ENCODE results near the gene STX12. TPM values are rescaled to one million over a fixed set of nuclear protein-coding genes. Genes with fewer than 3 reads are reported as not detected.
"Not testable (repeated sequence)": the region's sequence is repeated elsewhere in the genome, so short reads cannot be mapped to it uniquely, and the experiment has no call there.

The STX12 gene
- polyA plus RNA-seq, 3 donors, result 37.2 to 52.7 (median 43.4) TPM

DNA sequence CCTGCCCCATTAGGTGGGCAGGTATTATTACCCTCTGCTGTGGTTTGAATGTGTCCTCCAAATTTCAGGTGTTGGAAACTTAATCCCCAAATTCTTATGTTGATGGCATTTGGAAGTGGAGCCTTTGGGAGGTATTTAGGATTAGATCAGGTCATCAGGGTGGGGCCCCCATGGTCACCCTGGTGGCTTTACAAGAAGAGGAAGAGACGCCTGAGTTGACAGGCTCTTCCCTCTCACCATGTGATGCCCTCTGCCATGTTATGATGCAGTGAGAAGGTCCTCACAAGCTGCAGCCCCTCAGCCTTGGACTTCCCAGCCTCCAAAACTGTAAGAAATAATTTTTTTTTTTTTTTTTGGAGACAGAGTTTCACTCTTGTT, 90.5 kb downstream of the STX12 start:
- no peak for DNase-seq

DNA sequence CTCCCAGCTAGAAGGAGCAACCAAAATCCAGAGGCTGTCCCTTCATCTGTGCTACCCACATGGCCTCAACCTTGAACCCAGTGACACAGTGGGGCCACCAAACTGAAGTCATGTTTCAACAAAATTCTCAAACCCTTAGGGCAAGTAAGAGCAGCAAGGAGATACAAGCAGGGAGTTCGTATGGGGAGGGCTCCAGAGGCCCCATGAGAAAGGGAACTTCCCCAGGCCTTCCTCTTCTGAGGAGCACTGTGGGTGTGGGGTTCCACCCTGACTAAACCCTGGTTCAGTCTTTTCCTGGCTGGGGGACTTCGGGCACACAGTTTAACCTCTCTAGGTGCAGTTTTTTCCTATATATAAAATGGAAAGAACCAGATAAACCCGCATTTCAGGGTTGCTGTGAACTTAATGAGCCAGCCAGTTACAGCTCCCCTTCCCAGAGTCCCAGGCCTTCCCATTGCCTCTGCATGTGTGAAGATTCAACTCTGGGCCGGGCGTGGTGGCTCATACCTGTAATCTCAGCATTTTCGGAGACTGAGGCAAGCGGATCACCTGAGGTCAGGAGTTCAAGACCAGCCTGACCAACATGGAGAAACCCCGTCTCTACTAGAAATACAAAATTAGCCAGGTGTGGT, 91.4 kb downstream of the STX12 start:
- DNase-seq, result no peak

DNA sequence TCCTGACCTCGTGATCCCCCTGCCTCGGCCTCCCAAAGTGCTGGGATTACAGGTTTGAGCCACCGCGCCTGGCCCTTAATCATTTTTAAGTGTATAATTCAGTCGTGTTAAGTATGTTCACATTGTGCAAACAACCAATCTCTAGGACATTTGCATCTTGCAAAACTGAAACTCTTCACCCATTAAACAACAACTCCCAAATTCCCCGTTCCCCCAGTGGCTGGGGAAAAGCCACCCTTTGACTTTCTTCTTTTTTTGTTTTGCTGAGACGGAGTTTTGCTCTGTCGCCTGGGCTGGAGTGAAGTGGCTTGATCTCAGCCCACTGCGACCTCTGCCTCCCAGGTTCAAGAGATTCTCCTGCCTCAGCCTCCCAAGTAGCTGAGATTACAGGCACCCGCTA, 92.8 kb downstream of the STX12 start:
- DNase-seq, result no peak

DNA sequence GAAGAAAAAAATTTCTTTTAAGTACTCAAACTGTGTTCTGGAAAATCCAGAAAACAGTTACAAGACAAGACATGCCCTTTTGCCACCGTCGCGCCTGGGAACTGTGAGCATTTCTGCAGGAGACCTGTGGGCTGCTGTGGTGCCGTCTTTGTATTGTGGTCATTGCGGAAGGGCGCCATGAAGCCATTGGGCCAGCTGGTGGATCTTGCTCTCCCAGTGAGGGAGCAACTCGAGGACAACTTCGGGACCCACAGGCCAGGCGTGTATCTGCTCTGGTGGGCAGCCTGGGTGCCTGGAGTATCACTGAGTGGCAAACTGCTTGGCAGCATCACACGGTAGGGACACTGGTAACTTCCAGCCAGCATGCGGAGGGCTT, 95.5 kb downstream of the STX12 start:
- DNase-seq, result no peak

DNA sequence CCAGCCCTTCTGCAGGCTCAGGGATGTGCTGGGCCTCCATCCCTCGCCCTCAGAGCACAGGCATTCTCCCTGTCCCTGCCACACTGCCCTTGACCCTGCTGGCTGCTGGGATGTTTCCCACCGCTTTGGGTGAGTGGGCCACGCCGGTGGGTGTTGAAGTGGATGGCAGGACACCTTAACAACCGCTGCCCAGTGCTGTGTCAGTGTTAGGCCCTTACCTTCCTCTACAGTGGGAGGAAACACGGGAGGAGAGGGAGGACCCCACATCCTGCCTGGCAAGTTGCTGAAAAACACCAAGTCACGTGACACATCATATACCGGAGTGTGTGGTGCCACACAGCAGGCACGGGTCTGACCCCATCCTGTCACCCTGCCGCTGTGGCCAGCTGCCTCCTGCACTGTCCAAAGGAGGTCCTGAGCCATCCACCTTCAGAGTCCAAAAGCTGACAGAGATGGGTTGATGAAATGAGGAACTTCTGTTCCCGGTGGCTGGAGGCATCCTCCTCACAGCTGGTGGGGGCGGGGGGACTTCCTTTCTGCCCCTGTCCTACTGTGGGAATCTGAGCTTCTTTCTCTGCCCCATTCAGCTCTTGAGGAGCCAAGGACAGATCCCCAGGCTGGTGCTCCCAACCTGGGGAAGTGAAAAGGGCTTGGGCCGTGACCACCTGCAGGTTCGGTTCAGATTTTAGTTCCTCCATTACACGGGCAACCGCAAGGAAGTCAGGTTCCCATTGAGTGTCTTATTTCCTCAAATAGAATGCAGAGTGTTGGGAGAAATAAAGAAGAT, 96.1 kb downstream of the STX12 start:
- DNase-seq, result no peak

DNA sequence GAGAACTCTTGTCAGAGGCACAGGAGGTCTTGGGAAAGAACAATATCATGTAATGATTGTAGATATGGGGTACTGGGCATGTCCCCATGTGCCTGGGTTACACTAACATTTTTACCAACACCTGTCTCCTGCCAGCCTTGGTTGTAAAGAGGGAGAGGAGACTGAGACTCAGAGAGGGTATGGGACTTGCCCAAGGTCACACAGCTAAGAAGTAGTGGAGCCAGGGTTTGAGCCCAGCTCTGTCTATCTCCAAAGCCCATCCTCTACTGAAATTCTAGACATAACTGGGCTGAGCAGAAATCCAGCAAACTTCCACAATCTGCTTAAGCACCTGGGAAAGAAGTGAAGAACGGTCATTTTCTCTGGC, 96.7 kb downstream of the STX12 start:
- no peak for DNase-seq

DNA sequence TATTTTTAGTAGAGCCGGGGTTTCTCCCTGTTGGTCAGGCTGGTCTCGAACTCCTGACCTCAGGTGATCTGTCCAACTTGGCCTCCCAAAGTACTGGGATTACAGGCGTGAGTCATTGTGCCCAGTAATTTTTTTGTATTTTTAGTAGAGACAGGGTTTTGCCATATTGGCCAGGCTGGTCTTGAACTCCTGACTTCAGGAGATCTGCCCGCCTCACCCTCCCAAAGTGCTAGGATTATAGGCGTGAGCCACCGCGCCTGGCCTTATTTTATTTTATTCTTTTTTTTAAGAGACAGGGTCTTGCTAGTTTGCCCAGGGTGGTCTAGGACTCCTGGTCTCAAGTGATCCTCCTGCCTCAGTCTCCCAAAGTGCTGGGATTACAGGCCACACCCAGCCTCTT, 98.1 kb downstream of the STX12 start:
- not testable (repeated sequence) for DNase-seq

DNA sequence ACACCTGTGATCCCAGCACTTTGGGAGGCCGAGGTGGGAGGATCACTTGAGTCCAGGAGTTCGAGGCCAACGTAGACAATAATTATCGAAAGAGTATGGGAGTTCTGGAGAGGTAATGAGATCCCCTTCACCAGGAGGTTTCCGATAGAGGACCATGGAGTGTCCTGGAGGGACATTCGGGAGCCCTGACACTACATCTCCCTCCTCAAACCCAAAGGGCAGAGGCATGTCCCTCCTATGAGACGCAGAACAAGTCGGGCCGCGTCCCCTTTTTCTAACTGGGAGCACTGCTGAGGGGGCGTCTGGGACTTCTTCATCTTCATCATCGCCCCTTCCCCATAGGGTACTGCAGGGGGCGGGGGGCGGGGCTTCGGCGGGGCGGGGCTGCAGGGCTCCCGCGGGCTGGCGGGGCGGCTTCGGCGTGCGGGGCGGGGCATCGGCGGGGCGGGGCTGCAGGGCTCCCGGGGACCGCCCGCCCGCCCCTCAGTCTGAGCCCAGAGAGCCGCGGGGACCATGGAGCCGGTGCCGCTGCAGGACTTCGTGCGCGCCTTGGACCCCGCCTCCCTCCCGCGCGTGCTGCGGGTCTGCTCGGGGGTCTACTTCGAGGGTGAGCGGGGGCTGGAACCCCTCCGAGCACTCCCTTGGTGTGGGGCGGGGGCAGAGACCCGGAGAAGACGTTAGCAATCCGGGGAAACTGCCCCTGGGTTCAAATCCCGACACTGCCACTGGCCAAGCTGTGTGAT, 99.2 kb downstream of the STX12 start, which contains the start of gene THEMIS2:
THEMIS2 (plus strand) TSS at position 486 of the 743 bp plus-strand sequence; CDS start at position 514, 28 bp downstream.
- no peak for DNase-seq

DNA sequence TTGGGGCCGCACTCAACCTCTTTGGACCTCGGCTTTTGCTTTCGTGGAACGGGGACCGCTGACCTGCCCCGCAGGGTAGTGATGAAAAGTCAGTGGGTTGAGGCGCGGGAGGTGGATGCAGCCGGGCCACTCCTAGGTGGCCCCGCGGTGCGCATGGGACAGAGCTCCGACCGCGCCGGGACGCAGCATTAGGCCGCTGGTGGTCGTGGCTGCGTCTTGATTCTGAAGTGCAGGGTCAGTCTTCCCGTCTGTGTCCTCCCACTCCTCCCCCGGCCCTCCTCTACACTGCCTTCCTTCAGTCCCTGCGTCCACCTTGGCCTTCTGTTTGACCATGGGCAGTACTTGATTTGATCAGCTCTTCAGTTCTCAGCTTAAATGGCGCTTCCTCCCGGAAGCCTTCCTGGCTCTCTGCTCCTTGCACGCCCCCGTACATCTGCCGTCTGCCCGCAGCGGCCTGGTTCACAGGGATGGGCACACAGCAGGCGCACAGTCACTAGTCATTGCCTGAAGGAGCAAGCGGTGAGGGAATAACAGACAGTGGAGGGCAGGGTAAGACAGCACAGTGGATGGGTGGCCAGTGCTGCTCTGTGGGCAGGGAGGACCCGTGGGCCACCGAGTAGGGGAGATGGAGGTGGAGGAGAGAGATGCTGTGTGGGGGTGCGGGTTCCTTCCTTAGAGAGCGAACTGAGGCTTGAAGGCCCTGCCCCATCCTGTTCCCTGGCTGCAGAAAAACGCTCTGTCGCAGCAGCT, 100.0 kb downstream of the STX12 start:
- DNase-seq, result no peak

DNA sequence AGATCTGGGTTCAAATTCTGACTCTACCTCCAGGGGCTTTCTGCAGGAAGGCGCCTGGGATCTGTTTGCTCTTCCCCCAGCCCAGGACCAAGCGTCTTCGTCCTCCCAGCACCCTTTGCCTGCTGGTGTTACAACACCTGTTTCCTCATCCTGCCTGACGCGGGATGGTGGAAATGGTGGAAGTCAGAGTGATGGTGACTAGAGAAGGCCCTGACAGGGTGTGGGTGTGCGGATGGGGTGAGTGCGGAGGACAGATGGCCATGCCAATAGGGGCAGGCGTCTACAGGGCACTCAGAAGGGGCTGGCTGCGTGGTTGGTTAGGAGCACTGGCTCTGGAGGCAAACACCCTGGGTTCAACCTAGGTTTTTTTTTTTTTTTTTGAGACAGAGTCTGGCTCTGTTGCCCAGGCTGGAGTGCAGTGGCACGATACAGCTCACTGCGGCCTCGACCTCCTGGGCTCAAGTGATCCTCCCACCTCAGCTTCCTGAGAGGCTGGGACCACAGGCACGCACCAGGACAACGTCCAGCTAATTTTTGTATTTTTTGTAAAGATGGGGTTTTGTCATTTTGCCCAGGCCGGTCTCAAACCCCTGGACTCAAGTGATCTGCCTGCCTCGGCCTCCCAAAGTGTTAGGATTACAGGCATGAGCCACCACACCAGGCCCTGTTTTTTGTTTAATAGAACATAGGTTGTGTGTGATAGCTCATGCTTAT, 100.8 kb downstream of the STX12 start:
- no peak for DNase-seq

Other genes with a start within 250 kb of the STX12 start
- gene AHDC1, start 169.1 kb upstream of the STX12 start, polyA plus RNA-seq (ENCODE audit: insufficient read length in 3 of 3), result 10 to 100 TPM; 49.7 to 58.9 (median 49.8) TPM
- gene FGR, start 138.0 kb upstream of the STX12 start, polyA plus RNA-seq (ENCODE audit: insufficient read length in 3 of 3), result 1 to 10 TPM; 1.5 to 1.9 (median 1.9) TPM
- gene IFI6, start 101.0 kb upstream of the STX12 start, polyA plus RNA-seq (ENCODE audit: insufficient read length in 3 of 3), result 10 to 100 TPM; 19.2 to 24.0 (median 22.0) TPM
- gene FAM76A, start 47.3 kb upstream of the STX12 start, polyA plus RNA-seq (ENCODE audit: insufficient read length in 3 of 3), result 10 to 100 TPM; 10.8 to 18.4 (median 15.7) TPM
- gene PPP1R8, start 57.6 kb downstream of the STX12 start, polyA plus RNA-seq (ENCODE audit: insufficient read length in 3 of 3), result 10 to 100 TPM; 46.3 to 61.5 (median 55.1) TPM
- 1 to 10 TPM; 4.1 to 4.5 (median 4.4) TPM for gene THEMIS2, start 99.3 kb downstream of the STX12 start, polyA plus RNA-seq (ENCODE audit: insufficient read length in 3 of 3)
- 10 to 100 TPM; 64.0 to 67.7 (median 64.3) TPM for gene RPA2, start 141.4 kb downstream of the STX12 start, polyA plus RNA-seq (ENCODE audit: insufficient read length in 3 of 3)
- 10 to 100 TPM; 12.1 to 17.5 (median 13.2) TPM for gene SMPDL3B, start 161.8 kb downstream of the STX12 start, polyA plus RNA-seq (ENCODE audit: insufficient read length in 3 of 3)
- gene XKR8, start 186.8 kb downstream of the STX12 start, polyA plus RNA-seq (ENCODE audit: insufficient read length in 3 of 3), result 10 to 100 TPM in 2 of 3 donors, 1 to 10 TPM in 1; 9.1 to 11.5 (median 10.4) TPM

Data from renal pelvis (tissue), 4 donors.